DOHH2 (cell line): Measurements from ENCODE around the gene AK3.

Experiments
- CTCF ChIP-seq: fragments of 200-600 bp; sonication (generic); IDR thresholded peaks from one replicate; pipeline ENCODE4 v1.5.1; 2014; ENCODE audit warnings: antibody characterized with exemption, mild to moderate bottlenecking, low read depth, low read length; ENCODE audit not compliant: poor library complexity, severe bottlenecking
- EZH2phosphoT487 ChIP-seq: fragments of 200-600 bp; sonication (generic); IDR thresholded peaks from 2 replicates; pipeline ENCODE4 v1.6.1; 2017; ENCODE audit warnings: borderline replicate concordance, mild to moderate bottlenecking, antibody characterized with exemption, low read length, moderate library complexity, mixed read lengths

GRCh38 chr9:4668604-4669003 is 72.4 kb downstream of the AK3 start:
- TF ChIP-seq CTCF, result no peak
- no peak for TF ChIP-seq EZH2phosphoT487
